NCI-H1092 (cell line): ENCODE results near the gene HNRNPA3.
"Not testable (repeated sequence)": the region's sequence is repeated elsewhere in the genome, so short reads cannot be mapped to it uniquely, and the experiment has no call there.

Experiments
- DNase-seq: peaks from one replicate; lab custom pipeline; 2025; lab: John Stamatoyannopoulos, UW

HNRNPA3 gene

DNA sequence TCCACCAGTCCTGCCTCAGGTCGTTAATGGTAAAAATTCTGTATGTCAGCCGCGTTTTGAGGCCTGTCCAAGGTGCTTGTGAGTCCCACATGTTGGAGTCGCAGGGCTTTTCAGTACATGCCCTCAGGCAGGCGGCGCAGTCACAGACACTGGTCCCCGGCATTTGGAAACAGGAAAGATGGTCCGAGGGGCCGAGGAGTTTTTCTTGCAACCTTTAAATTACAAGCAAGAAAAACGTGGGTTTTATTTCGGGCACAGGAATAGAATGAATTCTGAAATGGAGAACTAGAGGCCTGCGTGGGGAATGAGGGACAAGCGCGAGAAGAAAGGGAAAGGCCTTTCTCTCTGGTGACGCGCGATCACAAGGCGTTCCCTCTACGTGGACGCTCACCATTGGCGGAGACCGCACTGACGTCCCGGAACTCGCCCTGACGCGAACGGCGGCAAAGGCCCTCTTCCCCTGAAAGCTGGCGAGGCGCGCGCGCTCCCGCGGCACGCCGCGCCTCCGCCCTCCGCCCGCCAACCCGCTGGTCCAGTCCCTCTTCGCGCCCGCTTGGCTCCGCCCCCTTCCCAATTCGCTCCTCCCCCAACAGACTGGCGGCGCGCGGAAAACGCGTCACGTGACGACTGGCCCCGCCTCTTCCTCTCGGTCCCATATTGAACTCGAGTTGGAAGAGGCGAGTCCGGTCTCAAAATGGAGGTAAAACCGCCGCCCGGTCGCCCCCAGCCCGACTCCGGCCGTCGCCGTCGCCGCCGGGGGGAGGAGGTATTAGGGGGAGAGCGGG, at the start of gene HNRNPA3:
Gene HNRNPA3 (plus strand): TSS at position 689 of the 785 bp plus-strand sequence. CDS start 6 bp downstream, at position 695.
- DNase-seq, result peak; percentile 95

DNA sequence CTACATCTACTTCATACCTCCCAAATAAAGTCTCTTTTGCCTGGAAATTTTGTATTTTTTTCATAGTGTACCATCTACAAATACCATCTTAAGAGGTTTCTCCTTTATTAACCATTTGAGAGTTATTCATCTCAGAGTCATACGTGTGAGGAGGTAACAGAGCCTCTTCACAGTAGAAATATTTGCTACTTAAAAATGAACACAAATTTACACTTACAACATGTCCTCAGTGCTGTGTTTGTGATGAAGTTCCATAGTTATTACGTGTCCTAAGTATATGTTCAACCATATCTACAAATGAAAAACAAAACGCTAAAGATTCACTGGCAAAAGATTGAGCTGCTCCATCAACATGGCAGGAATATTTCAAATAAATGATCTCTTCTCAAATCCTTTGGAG, 48.5 kb upstream of the HNRNPA3 start:
- no peak for DNase-seq

GRCh38 chr2:177164584-177165052, 48.0 kb upstream of the HNRNPA3 start:
- DNase-seq, result peak; percentile 77

- DNase-seq, result peak; percentile 16
These were observed 47.5 kb upstream of the HNRNPA3 start for GRCh38 chr2:177165061-177165583.

- no peak for DNase-seq
These were observed 46.6 kb upstream of the HNRNPA3 start for GRCh38 chr2:177165721-177166711.

GRCh38 chr2:177169810-177170514, 42.6 kb upstream of the HNRNPA3 start:
- DNase-seq, result no peak

DNA sequence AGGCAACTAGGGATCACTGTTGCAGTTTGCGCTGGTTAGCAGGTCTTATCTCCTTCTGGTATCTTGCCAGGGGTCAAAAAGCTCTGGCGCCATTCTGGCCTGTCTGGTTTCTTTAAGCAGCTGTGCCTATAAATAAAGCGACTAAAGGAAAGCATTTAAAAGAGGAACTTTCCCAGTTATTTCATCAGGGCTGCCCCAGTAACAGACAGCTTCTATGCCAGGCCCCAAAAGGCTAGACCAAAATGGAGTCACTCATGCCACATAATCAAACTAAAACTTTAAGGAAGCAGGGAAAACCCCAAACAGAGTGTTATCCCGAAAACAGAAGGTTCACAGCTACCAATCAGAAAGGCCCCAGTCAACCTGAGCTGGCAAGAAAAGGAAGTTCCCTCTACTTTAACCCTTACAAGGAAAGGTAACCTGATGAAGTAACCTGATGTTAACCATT, 41.2 kb upstream of the HNRNPA3 start:
- DNase-seq, result no peak

DNA sequence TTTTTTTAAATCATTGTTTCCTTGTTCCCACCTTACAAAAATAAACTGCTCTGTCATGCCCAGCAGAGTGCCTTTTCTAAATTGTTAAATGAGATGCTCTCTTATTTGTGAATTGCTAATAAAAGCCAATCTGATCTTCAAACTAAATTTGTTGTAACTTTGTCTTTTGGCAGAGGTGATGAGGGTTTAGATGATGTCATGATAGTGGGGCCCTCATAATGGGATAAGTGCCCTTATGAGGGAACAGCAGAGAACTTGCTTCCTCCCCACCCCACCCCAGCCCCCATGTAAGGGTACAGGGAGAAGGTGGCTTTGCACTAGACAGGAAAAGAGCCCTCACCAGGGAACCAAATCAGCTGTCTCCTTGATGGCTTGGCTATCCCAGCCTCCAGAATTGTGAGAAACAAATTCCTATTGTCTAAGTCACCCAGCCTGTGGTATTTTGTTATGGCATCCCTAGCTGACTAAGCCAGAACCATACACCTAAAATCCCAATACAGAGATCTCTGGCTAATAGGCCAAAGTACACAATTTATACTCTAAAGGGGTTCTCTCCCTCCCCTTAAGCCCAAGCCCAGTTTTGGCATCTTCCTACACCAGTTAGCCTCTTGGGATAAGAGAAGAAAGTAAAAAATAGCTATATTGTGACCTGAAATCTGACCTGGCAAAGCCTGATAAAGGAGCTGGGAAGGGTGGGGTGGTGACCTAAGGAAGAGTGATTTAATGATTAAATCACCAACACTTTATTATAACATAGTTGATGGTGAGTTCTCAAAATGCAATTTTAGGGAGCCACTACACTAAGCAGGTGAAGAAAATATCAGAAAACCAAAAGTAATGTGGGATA, 40.3 kb upstream of the HNRNPA3 start:
- DNase-seq, result no peak

DNA sequence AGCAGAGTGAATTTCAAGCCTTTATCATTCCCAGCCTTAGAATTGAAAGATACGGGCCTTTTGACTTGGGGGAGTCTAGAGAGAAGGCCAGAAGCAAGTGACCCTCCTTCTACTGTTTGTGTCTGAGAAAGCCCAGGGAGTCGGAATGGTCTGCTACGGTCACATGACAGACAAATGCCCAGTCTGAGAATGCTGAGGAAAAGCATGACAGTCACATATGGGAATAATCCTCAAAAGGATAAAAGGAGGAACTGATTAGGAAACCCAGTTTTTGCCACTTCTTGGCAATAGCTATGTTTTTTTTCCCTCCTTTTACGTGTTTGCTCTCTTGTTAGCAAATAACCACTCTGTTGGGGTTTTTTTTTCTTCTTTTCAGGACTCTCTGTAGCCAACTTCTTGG, 38.1 kb upstream of the HNRNPA3 start:
- DNase-seq, result no peak

- DNase-seq, result no peak
These were observed 36.5 kb upstream of the HNRNPA3 start for GRCh38 chr2:177175917-177176668.

DNA sequence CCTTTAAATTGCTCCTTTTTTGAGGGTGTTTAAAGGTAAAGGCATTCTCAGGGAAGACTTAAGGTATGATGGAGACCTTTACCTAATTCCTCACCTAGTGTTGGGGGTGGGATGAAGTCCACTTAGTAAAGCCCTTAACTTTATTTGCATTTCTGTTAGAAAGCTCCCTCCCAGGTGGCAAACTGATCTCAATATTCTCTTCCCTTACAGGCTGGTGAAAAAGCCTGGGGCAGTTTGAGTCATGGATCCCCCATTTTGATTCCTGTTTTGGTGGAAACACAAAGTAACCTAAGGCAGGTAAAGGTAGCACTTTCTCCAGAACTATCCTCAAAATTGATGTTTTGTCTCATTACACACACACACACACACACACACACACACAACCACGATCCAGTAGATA, 33.8 kb upstream of the HNRNPA3 start:
- no peak for DNase-seq

- DNase-seq, result no peak
These were observed 33.4 kb upstream of the HNRNPA3 start for GRCh38 chr2:177179227-177179626.

- not testable (repeated sequence) for DNase-seq
These were observed 32.9 kb upstream of the HNRNPA3 start for GRCh38 chr2:177179671-177180070.

GRCh38 chr2:177180269-177181000, 32.2 kb upstream of the HNRNPA3 start:
- no peak for DNase-seq

DNA sequence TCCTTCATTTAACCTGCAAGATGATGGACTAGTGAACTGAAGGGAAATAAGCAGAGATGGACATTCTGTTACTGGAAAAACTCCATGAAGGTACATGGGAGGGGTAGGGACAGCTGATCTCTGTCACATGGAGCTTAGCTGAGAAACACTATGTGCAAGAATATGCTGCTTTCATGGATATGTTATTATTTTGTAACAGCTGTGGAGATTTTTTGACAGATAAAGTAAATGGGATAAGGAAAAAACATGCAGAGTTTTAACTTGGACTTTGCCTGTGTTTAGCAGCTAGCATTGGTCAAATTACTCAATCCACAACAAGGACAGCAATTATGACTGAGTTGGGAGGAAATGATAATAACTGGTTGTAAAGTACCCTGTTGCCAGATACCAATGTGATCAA, 28.7 kb upstream of the HNRNPA3 start:
- DNase-seq, result no peak

GRCh38 chr2:177184606-177185005, 28.0 kb upstream of the HNRNPA3 start:
- no peak for DNase-seq

GRCh38 chr2:177186038-177186437, 26.6 kb upstream of the HNRNPA3 start:
- DNase-seq, result not testable (repeated sequence)

DNA sequence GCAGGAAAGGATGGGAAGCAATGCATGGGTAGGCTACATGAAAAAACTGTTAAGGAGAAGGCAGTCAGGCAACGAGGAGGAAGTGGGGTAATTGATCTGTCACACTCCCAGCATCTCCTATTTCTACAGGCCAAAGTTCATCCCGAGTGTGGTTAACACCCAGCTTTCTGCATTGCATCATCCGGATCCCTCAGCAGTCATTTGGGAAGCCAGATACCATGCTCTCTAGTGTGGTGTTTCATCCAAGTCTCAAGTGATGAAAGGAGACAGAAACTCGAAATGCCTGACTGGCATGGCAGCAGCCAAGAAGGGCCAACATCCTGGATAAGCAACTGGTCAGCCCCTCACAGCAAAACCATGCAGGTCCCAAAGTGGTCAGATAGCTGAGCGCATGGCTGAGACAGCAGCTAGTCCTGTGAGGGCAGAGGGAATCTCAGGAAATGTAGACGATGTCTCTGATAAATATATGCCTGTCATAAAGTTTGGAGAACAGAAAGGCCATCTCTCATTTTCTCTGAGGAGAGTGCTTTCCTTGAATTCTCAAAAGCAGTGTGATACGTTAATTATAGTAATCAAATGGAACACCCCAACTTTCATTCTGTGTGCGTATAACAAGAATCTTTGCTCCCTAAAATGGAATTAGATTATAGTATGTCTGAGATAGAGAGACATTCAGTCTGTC, 24.8 kb upstream of the HNRNPA3 start:
- DNase-seq, result no peak
